Glomerular visceral epithelial cell (primary cell): ENCODE results near the gene UTP25.
A peak's percentile ranks its signal among the peaks of the same experiment; 100 is the strongest.
"Not testable (repeated sequence)": the region's sequence is repeated elsewhere in the genome, so short reads cannot be mapped to it uniquely, and the experiment has no call there.

Experiments used
- DNase-seq: peaks from one replicate; pipeline ENCODE4 v3.0.0-alpha.2; 2016; ENCODE audit errors: extremely low spot score

Gene UTP25

DNA sequence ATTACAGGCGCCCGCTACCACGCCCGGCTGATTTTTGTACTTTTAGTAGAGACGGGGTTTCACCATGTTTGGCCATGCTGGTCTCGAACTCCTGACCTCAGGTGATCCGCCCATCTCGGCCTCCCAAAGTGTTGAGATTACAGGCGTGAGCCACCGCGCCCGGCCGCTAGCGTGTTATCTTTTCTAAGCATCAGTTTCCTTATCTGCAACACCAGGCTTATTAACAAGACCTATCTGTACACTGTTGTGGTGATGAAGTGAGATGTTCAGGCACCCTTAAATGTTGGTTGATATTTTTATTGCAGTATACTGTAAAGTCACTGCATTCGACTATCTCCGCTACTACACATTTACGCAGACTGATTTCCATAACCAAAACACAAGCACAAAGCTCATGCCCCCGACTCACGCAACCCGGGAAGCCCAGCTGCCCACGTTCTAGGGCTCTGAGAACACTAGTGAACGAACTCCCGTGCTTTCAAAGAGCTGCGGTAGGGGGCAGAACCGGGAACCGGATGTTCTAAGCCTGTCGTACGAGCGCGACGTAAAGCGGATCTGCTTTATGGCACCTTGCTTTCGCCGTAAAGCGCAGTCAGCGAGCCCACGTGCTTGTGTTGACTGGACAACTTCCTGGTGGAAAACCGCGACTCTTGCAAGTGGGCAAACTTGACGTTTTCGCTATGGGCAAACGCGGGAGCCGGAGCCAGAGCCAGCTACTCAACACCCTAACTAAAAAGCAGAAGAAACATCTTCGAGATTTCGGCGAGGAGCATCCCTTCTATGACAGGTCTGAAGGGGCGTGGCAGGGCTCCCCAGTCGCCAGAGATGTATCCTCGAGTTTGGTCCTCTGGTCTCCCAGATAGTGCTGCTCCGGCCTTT lies at the start of gene UTP25:
UTP25 (plus strand) TSS at position 589 of the 879 bp plus-strand sequence; CDS start at position 681, 92 bp downstream.
- peak; percentile 97 for DNase-seq

DNA sequence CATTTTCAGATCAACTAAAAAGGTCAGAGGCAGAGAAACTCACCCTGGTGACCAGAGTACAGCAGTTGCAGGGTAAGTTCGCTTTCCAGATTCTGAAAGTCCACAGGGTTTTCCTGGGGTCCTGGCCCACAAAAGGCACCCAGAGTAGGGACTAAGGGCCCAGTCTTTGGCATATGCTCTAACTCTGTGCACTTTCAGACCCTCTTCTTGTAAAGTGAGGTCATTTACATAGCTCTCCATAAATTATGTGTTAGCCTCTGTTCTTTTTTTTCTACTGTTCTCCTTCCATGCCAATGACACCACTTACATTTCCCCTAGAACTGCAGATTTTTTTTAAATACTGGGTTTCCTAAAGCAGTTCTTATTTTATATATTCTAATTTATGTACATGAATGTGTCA lies 49.7 kb upstream of the UTP25 start:
- DNase-seq = no peak

DNA sequence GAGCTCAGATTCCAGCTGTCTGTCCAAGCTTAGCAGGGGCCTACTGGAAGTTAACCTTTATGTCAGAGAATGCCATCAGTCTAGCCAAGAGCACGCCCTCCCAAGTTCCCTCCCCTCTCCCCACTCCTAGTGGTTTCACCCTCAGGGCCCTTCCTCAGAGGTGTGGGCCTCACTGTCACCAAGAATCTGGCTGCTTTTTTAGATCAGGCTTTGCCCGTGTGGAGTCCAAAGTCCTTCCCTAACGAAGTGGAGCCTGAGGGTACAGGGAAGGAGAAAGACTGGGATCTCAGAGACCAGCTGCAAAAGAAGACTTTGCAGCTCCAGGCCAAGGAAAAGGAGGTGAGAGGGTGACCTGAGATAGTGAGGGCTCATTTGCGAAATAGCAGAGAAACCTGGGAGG lies 47.5 kb upstream of the UTP25 start:
- DNase-seq = no peak

DNA sequence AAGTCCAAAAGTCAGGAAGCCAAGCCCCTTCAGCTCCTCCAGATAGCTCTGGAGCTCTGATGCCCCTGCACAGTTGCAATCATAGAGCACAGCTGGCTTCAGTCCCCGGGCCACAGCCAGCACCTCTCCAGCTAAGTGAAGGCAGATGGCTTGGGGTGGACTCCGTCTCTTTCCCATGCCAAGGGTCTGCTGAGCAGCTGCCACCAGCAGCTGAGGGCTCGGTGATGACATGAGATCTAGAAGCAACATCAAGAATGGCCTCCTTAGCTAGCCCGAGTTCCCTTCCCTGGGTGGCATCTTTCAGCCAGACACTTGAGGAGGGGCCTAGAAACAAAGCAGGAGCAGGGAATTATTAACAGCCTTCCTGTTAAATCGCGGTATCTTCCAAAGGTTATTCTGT lies 44.4 kb upstream of the UTP25 start:
- DNase-seq = no peak

DNA sequence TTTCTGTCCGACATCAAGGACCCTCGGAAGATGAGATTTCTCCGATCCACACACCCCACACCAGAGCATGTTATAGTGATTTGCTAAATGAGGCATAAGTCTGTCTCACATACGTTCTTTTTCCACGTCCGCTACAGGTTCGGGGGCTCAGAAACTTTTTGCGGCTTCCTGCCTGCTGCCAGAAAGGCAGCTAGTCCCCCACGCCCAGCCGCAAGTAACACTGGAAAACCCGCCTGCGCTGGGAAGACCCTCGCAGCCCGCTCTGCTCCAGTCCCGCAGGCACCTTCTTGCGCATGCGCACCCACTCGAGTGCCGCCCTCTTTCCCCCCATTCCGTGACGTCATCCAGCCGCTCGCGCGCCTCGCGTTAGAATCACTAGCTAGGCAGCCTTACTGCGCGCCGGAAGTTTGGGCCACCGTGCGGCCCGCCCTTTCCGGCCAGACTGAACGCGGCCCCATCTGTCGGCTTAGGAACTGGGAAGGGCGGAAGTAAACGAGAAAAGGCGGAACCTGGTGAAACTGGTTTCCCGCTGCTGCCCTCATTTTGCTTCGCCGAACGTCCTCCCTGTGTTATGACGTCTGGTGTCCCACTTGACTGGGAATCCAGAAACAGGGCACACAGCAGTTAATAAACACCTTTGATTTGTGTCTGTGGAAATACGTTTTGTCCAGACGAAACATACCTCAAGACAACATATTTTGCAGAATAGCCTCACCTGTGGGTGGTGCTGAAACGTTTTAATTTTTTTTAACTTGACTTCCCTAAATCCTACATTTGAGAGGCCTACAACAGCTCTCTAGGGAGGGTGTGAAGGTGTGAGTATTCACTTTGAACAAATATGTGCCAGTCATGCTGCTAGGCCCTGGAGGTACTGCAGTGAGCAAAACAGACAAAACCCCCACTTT lies 43.3 kb upstream of the UTP25 start, which contains the start of gene C1orf74:
C1orf74 (minus strand) TSS at position 295 of the 905 bp plus-strand sequence. CDS start 925 bp downstream, outside the sequence.
- peak; percentile 99 for DNase-seq

- no peak for DNase-seq
Measured at GRCh38 chr1:209785592-209785991, 42.2 kb upstream of the UTP25 start.

DNA sequence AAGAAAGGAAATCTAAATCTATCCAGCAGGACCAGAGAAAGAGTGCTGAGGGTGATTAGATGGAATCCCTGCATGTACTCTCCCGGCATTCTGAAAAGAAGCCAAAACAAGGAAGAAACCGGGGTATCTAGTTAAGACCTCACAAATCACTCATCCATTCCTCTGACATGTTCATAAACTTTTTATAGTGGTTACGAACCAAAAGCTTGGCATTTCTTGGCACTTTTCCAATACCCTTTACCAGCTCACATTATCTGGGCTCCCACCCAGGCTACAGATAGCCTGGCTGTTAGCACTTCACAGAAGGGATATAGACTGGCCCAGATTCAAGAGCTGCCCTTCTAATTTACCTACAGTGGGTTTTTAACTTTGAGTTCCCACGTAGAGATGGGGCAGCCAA lies 41.6 kb upstream of the UTP25 start:
- no peak for DNase-seq

DNA sequence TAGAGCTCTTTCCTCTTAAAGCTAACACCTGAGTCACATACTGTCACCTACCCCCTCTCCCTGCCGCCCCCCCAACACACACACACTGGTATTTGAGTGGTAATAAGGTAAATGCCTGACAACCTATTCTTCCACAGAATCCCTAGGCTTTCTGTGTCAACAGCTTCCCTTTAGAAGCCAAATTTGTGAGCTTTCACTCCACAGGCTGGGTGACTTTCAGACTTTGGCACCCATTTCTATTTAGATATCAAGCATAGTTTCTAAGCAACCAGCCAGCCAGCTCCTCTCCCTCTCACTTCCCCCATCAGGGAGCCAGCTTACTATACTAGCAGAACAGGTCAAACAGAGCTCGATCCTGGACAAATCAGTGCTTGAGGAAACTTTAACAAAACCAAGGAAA lies 40.2 kb upstream of the UTP25 start:
- DNase-seq = no peak

GRCh38 chr1:209789245-209789644 lies 38.5 kb upstream of the UTP25 start:
- DNase-seq = no peak

- no peak for DNase-seq
Measured at GRCh38 chr1:209790286-209791193, 37.2 kb upstream of the UTP25 start.

GRCh38 chr1:209791920-209792319 lies 35.9 kb upstream of the UTP25 start:
- no peak for DNase-seq

DNA sequence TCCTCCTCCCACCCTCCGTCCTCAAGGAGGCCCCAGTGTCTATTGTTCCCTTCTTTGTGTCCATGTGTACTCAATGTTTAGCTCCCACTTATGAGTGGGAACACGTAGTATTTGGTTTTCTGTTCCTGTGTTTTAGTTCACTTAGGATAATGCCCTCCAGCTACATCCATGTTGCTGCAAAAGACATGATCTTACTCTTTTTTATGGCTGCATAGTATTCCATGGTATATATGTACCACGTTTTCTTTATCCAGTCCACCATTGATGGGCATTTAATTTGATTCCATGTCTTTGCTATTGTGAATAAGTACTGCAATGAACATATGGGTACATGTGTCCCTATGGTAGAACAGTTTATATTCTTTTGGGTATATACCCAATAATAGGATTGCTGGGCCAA lies 34.1 kb upstream of the UTP25 start:
- DNase-seq = not testable (repeated sequence)

GRCh38 chr1:209797978-209798639 lies 29.7 kb upstream of the UTP25 start:
- DNase-seq = no peak

- no peak for DNase-seq
Measured at GRCh38 chr1:209800984-209801834, 26.6 kb upstream of the UTP25 start.

DNA sequence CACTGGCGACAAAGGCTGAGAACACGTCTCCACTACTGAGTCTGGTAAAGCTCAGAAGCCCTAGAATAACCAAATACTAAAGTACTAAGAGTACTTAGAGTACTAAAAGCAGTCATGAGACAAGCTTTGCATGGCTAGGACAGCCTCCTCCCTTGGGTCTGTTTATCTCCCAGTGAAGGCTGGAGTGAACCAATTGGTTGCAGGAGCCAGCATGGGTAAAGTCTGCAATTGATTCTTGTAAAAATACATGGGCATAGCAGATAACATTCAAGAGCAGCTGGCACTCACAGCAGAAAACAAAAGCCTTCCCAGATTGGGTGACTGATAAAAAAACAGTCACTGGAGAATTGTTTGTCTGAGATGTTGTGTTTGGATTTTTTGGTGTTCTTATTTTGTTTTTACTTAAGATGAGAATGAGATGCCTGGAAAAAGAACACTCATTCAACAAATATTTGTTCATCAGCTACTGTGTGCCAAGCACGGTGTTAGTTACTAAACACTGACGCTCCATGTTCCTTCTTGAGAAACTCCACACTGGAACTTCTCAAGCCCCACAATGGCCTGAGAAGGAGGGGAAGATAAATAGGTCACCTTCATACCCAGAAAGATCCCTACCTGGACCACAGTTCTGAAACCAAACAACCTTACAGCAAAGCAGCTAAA lies 25.5 kb upstream of the UTP25 start:
- DNase-seq = no peak

DNA sequence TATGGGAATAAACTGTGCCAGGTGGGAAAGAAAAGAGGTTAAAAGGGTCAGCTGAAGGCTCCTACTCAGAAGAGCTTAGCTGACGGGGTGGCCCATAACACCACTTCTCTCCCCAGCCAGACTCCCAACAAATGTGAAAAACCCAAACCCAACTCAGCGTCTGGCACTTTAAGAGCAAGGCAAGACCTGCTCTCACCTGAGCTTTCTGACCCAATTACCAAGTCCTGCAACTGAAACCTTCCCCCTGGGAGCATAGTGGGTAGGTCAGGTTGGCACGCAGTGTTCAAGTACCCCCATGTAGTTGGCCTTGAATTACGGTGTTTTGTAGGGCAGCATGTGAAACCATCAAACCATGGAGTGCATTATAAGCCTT lies 25.0 kb upstream of the UTP25 start:
- no peak for DNase-seq

GRCh38 chr1:209803568-209803967 lies 24.2 kb upstream of the UTP25 start:
- DNase-seq = no peak

DNA sequence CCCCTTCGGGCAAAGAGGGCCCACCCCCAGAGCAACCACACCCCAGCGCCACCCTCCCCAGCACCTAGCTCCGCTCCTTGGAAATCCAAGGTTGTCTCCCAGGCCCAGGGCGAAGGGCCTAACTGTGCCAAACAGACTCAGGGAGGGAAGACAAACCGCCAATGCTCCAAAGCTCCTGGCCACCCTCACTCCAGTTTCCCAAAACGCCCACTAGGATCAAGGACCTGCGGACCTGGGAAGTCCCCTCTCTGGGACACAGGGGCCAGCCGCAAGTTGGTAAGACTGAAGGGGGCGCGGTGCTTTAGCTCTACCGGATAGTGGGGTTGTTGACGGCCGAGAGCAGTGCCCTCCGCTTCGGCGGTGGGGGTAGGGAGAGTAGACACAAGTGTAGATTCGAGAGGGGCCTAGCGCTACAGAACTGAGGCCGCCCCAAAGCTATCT lies 22.4 kb upstream of the UTP25 start:
- DNase-seq = no peak
